ENCODE measurements around the gene TMPRSS3.

Gene TMPRSS3

GRCh38 chr21:42369821-42370220 lies 26.0 kb downstream of the TMPRSS3 start:
- DNase-seq = no peak

GRCh38 chr21:42367367-42368165 lies 28.3 kb downstream of the TMPRSS3 start:
- no peak for DNase-seq

GRCh38 chr21:42366292-42367010 lies 29.4 kb downstream of the TMPRSS3 start, which contains the start of gene TFF1:
Gene TFF1 (minus strand): TSS chr21:42366535. CDS start chr21:42366495, 40 bp downstream.
- DNase-seq = no peak

- no peak for DNase-seq
Measured at GRCh38 chr21:42365770-42366169, 30.1 kb downstream of the TMPRSS3 start.

- no peak for DNase-seq
Measured at GRCh38 chr21:42364304-42364865, 31.5 kb downstream of the TMPRSS3 start.

- DNase-seq = no peak
Measured at GRCh38 chr21:42363312-42363711, 32.5 kb downstream of the TMPRSS3 start.

- DNase-seq = no peak
Measured at GRCh38 chr21:42362700-42363099, 33.2 kb downstream of the TMPRSS3 start.

GRCh38 chr21:42362198-42362597 lies 33.7 kb downstream of the TMPRSS3 start:
- no peak for DNase-seq

- no peak for DNase-seq
Measured at GRCh38 chr21:42361286-42361685, 34.6 kb downstream of the TMPRSS3 start.

- DNase-seq = no peak
Measured at GRCh38 chr21:42360317-42360716, 35.5 kb downstream of the TMPRSS3 start.

- DNase-seq = no peak
Measured at GRCh38 chr21:42358937-42359336, 36.9 kb downstream of the TMPRSS3 start.

GRCh38 chr21:42358261-42358660 lies 37.6 kb downstream of the TMPRSS3 start:
- DNase-seq = no peak

GRCh38 chr21:42357307-42357706 lies 38.5 kb downstream of the TMPRSS3 start:
- DNase-seq = no peak

GRCh38 chr21:42356650-42357049 lies 39.2 kb downstream of the TMPRSS3 start:
- no peak for DNase-seq

- no peak for DNase-seq
Measured at GRCh38 chr21:42356046-42356445, 39.8 kb downstream of the TMPRSS3 start.

GRCh38 chr21:42353623-42354022 lies 42.2 kb downstream of the TMPRSS3 start:
- DNase-seq = no peak

- DNase-seq = no peak
Measured at GRCh38 chr21:42352441-42353095, 43.3 kb downstream of the TMPRSS3 start.

- DNase-seq = no peak
Measured at GRCh38 chr21:42351626-42352440, 44.0 kb downstream of the TMPRSS3 start.

- DNase-seq = no peak
Measured at GRCh38 chr21:42350927-42351426, 44.9 kb downstream of the TMPRSS3 start, which contains the start of gene TFF2. Gene TFF2 (minus strand): TSS chr21:42350994. CDS start chr21:42350957, 37 bp downstream.

GRCh38 chr21:42350318-42350910 lies 45.4 kb downstream of the TMPRSS3 start:
- no peak for DNase-seq

Data from fibroblast of skin of right quadriceps (primary cell).